Inferior parietal cortex (tissue), 1 donor: ENCODE results near the gene TRIM58.

Source experiments
- DNase-seq: peaks from one replicate; pipeline ENCODE4 v3.0.0-alpha.2; 2016; ENCODE audit errors: extremely low spot score

The TRIM58 gene

DNA sequence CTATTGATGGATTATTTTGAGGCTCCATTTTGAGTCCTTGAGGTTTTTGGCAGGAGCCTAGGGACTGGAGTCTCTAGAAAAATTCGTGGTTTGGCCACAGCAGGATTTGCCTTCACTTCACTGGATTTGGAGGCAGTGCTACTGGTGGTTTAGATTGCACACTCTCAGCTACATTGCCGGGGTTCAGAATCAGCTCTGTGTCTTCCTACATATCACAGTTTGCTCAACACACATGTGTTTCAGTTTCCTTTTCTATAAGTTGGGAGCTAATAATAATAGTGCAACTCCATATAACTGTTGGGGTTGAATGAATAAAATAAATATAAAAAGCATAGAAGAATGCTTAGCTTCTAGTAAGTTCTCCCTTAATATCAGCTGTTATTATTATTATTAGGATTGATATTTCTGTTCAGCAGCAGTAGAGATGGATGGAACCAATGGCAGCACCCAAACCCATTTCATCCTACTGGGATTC lies 38.2 kb downstream of the TRIM58 start, which contains the start of gene OR2W3:
TSS of gene OR2W3 (plus strand) at position 425 of the 475 bp plus-strand sequence. CDS start at position 425, 0 bp downstream.
- no peak for DNase-seq

DNA sequence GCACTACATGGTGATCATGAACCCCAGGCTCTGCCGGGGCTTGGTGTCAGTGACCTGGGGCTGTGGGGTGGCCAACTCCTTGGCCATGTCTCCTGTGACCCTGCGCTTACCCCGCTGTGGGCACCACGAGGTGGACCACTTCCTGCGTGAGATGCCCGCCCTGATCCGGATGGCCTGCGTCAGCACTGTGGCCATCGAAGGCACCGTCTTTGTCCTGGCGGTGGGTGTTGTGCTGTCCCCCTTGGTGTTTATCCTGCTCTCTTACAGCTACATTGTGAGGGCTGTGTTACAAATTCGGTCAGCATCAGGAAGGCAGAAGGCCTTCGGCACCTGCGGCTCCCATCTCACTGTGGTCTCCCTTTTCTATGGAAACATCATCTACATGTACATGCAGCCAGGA lies 39.0 kb downstream of the TRIM58 start:
- no peak for DNase-seq

DNA sequence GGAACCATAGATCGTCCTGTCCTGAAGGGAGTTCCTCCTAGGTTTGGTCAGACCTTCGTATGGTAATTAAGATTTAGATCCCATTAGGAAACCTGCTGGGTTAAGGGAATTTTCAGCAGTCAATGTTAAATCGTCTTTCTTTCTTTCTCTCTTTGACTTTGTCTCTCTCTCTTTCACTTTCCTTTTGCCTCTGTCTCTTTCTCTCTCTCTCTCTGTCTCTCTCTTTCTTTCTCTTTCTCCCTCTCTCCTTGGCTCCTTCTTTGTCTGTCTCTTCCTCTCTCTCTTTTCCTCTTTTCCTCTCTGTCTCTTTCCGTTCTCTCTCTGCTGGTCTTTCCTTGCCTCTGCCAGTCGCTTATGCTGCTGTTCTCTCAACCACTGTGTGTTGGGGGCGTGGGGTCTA lies 47.1 kb downstream of the TRIM58 start:
- DNase-seq = no peak

DNA sequence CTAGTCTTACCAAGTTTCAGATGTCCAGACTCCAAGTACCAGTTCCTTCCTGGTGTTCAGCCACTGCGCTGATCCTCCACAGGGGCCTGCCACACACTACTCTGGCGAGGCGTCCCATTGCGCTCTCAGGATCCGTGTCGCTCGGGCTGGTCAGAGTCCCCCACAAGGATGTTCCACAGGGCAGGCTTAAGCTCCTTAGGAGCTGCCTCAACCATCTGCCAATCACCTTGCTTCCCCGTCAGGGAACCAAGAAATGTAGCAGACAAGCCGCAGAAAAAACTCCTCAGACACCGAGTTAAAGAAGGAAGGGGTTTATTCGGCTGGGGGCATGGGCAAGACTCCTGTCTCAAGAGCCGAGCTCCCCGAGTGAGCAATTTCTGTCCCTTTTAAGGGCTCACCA lies 48.2 kb downstream of the TRIM58 start:
- no peak for DNase-seq

DNA sequence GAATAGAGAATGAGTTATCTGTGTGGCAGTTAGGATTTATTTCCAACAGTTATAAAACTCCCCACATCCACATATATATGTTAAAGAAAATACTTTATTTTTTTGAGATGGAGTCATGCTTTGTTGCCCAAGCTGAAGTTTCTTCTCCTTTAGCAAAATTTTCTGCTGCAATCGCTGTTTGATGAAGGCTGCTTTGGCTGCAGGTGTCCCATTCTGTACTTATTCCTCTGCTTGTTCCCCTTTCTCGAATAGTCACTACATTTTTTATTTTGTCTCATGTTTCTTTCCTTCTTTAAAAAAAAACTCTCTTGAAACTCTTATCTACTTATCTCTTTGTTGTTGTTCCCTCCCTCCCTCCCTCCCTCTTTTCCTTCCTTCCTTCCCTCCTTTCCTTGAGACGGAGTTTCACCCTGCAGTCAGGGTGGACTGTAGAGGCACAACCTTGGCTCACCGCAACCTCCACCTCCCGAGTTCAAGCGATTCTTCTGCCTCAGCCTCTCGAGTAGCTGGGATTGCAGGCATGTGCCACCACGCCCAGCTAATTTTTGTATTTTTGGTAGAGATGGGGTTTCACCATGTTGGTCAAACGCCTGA lies 49.0 kb downstream of the TRIM58 start:
- no peak for DNase-seq

DNA sequence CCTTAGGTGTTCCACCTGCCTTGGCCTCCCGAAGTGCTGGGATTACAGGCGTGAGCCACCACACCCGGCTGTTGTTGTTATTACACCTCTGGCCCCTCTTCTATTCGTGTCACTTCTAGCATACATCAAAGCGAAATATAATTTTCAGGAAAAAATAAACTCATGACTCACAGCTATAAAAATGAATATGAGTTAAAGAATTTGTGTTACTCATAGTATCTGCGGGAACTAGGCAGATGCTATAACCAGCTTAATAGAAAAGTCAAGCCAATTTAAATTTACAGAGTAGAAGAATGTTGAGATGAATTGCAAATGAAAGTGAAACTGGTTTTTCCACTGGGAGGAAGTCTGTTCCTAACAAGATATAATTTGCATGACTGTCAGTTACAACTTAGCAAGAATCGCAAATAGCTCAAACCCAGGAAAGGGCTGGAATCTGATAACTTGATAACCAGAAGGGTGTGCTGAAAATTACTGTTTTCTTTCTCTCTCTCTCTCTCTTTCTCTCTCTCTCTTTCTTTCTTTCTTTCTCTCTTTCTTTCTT lies 49.6 kb downstream of the TRIM58 start:
- DNase-seq = peak; percentile 20

DNA sequence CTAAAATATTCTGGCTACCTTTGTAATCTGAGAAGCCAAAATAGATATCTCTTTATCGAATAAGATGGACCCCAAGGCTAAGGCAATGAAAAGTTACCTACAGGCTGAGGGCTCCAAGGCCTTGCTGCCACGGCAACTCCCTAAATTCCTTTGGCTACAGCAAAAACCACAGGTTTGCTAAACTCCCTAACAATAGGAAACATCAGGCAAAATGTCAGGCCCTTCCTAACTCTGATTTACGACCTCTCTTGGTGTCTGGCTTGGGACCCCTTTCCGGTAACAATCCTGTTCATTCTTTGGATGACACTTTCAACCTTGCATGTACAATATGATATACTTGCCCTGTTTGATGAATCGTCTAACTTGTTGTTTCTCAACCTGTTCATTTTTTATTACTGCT lies 51.8 kb downstream of the TRIM58 start:
- no peak for DNase-seq

DNA sequence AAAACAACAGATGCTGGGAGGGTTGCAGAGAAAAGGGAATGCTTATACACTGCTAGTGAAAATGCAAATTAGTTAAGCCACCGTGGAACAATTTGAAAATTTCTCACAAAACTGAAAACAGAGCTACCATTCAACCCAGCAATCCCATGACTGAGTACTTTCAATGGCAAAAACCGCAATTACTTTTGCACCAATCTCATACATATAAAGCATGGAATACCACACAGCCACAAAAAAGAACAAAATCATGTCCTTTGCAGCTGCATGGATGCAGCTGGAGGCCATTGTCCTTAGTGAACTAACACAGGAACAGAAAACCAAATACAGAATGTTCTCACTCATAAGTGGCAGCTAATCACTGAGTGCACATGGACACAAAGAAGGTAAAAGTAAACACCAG lies 56.8 kb downstream of the TRIM58 start:
- no peak for DNase-seq

DNA sequence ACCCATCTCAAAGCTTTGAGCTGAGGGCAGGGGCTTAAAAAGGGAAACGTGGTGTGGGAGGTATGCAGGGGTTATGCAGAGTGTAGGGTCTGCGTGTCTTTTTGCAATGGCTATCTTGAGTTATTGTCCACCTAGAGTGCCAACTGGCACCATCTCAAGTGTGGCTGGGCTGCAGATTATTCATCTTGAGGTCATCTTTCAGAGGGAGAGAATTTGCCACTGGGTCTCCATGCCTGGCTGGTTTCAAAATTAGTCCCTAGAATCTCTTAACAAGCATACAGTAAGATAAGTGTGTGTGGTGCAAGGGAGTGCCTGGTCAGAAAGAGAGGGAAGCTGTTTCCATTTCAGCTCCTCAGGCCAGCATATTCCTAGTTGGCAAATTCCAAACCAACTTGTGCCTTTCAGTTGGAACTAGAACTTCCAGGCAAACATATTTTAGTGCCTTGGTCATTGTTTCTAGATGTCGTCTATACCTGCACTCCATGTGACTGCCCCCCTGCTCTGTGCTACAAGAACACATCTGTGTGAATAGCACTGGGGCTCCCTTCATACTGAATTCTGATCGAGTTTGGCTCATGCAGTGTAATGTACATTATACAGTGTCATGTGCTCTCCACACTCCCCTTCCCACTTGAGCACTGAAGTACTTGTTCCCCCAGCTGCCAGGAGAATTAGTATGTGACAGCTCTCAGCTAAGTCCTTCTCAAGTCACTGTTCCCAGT lies 58.1 kb downstream of the TRIM58 start:
- DNase-seq = no peak

DNA sequence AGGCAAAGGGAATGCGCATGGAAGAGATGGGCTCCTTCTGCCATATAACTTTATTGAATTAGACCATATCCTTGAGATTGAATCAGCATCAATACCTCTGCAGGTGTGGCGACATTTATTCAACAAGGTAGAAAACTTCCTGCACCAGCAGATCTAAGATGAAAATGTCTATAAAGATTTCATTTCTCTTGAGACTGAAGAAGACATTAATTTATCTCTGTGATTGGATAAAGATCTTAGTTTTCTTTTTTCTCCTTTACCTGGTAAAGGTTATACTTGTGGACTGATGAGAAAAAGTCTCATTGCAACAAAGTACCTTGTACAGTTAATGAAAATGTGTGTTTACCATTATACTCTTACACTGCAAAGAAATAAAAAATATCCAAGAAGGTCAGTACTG lies 63.0 kb downstream of the TRIM58 start, which contains the start of gene OR2T8:
TSS of gene OR2T8 (plus strand) at position 301 of the 400 bp plus-strand sequence. CDS start 766 bp downstream, outside the sequence.
- DNase-seq = no peak

DNA sequence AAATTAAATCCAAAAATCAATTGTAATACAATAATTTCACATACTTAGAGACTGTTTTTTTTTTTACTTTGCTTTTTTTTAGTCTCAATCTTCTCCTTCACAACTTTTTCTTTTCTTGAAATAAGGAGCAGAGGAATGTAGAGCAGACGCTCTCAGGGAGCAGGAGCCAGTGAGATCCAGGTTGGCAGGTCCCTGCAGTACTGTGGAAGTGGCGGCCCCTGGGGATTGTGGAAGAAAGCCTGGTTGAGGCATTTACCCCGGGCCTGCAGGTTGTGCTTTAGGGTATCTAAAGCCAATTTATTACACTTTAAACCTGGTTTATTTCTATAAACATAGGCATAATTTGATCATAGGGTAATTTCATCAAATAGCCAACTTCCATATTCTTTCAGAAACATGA lies 67.0 kb downstream of the TRIM58 start:
- no peak for DNase-seq

DNA sequence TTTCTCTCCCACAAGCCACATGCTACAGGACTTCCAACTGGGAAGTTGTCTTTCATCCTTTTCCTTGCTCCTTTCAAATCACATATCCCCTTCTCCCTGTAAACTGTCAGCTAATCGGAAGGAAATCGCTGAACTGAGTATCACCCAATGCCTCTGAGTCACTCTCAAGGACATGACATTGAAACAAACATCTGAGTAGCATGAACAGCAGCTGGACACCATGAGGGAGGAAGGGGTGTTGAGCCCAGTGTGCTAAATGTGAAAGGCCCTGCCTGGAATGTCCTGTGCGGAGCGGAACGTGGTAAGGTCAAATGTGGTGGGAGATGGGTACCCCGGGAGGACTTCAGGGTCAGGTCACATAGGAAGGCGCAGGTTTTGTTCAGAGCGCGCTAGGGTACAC lies 67.9 kb downstream of the TRIM58 start, which contains the start of gene OR2AJ1:
TSS of gene OR2AJ1 (plus strand) at position 22 of the 400 bp plus-strand sequence. CDS start 8,880 bp downstream, outside the sequence.
- no peak for DNase-seq
